ENCODE results near the gene GNL2.

GRCh38 chr1:37622131-37622530, 26.4 kb upstream of the GNL2 start:
- TF ChIP-seq GATA1 (IDR thresholded peaks at IDR 0.05; ENCODE audit: low read depth, low read length) (no peak), POLR2A (IDR thresholded peaks at IDR 0.05; ENCODE audit: low read length) (no peak)

Data from erythroblast (primary cell).